OCI-LY1 (cell line): ENCODE measurements around the gene RENBP.

ENCODE experiments used
- H2AFZ ChIP-seq: fragments of 200-600 bp; sonication (generic), shearing (Covaris generic); 2 replicates; pipeline ENCODE4 v1.6.0; 2014; ENCODE audit warnings: antibody characterized with exemption, mild to moderate bottlenecking, low read length
- H3F3A ChIP-seq: fragments of 200-600 bp; sonication (generic), shearing (Covaris generic); 2 replicates; pipeline ENCODE4 v1.6.0; 2014; ENCODE audit warnings: mild to moderate bottlenecking, antibody characterized with exemption, low read length, moderate library complexity; ENCODE audit not compliant: insufficient read depth
- H3K27ac ChIP-seq: fragments of 200-600 bp; sonication (generic); 2 replicates; pipeline ENCODE4 v1.5.1; 2014; ENCODE audit warnings: low read length, mixed run types, mild to moderate bottlenecking, low read depth; ENCODE audit not compliant: poor library complexity, severe bottlenecking
- H3K27me3 ChIP-seq: fragments of 200-600 bp; sonication (generic); 2 replicates; pipeline ENCODE4 v1.6.0; 2014; ENCODE audit warnings: antibody characterized with exemption, mild to moderate bottlenecking, low read length, moderate library complexity; ENCODE audit not compliant: insufficient read depth
- H3K36me3 ChIP-seq: fragments of 200-600 bp; sonication (generic); 2 replicates; pipeline ENCODE4 v1.6.1; 2014; ENCODE audit warnings: mild to moderate bottlenecking, antibody characterized with exemption, low read length, moderate library complexity, mixed read lengths; ENCODE audit not compliant: insufficient read depth
- H3K4me1 ChIP-seq: fragments of 200-600 bp; sonication (generic); 2 replicates; pipeline ENCODE4 v1.5.1; 2014; ENCODE audit warnings: mild to moderate bottlenecking, low read length, moderate library complexity; ENCODE audit not compliant: insufficient read depth, severe bottlenecking
- H3K4me2 ChIP-seq: fragments of 200-600 bp; sonication (generic), shearing (Covaris generic); 2 replicates; pipeline ENCODE4 v1.6.1; 2014; ENCODE audit warnings: low read length
- H3K4me3 ChIP-seq: fragments of 200-600 bp; sonication (generic); 2 replicates; pipeline ENCODE4 v1.5.1; 2014; ENCODE audit warnings: low read length, low read depth, mild to moderate bottlenecking, mixed read lengths; ENCODE audit not compliant: poor library complexity, severe bottlenecking
- H3K79me2 ChIP-seq: fragments of 200-600 bp; shearing (Covaris generic); 2 replicates; pipeline ENCODE4 v1.6.1; 2016; ENCODE audit warnings: mixed run types, low read length, mixed read lengths; ENCODE audit not compliant: insufficient read depth
- H3K9ac ChIP-seq: fragments of 200-600 bp; sonication (generic), shearing (Covaris generic); 2 replicates; pipeline ENCODE4 v1.6.1; 2014; ENCODE audit warnings: mild to moderate bottlenecking, low read length, mixed read lengths
- H3K9me2 ChIP-seq: fragments of 200-600 bp; sonication (generic), shearing (Covaris generic); 2 replicates; pipeline ENCODE4 v1.6.1; 2014; ENCODE audit warnings: low read depth, mild to moderate bottlenecking, low read length, mixed read lengths
- H3K9me3 ChIP-seq: fragments of 200-600 bp; shearing (Covaris generic); 2 replicates; pipeline ENCODE4 v1.6.1; 2014; ENCODE audit warnings: low read length, mixed read lengths
- H4K20me1 ChIP-seq: fragments of 200-600 bp; sonication (generic), shearing (Covaris generic); 2 replicates; pipeline ENCODE4 v1.6.0; 2016; ENCODE audit warnings: mild to moderate bottlenecking, low read length; ENCODE audit not compliant: insufficient read depth
- EZH2 ChIP-seq: fragments of 200-600 bp; sonication (generic), shearing (Covaris generic); IDR thresholded peaks from 2 replicates; pipeline ENCODE4 v1.8.0; 2017; ENCODE audit warnings: borderline replicate concordance, mixed run types, mild to moderate bottlenecking, antibody characterized with exemption, low read length, moderate library complexity, mixed read lengths
- TF ChIP-seq, protein P1 (sequence below): fragments of 200-600 bp; sonication (generic), shearing (Covaris generic); IDR thresholded peaks from 2 replicates; pipeline ENCODE4 v1.5.1; 2017; ENCODE audit warnings: mild to moderate bottlenecking, antibody characterized with exemption, low read length, moderate library complexity, mixed read lengths

The RENBP gene

DNA sequence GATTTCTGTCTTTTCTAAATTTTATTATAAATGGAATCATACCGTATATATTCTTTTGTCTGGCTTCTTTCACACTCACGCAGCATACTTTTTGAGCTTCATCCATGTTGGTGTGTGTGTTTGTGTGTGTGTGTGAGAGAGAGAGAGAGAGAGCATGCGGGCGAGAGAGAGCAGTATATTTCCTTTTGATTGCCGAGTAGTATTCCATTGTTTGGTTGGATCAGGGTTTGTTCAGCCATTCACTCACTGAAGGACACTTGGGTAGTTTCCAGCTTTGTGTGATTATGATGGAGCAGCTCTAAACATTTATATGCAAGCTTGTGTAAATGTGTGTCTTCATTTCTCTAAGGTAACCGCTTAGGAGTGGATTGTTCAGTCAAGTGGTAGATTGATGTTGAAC, 55.3 kb downstream of the RENBP start:
- no peaks in the 10 kb centered on the region for H3K36me3 ChIP-seq
- no peaks in the 10 kb centered on the region for H4K20me1 ChIP-seq
- H3K4me3 ChIP-seq: no peak overlapping the region
- no peak overlapping the region for H3K9ac ChIP-seq
- no peak overlapping the region for H2AFZ ChIP-seq
- no peaks in the 10 kb centered on the region for H3K9me3 ChIP-seq
- no peaks in the 10 kb centered on the region for H3K27me3 ChIP-seq
- H3K27ac ChIP-seq: no peak overlapping the region
- H3K4me1 ChIP-seq: no peaks in the 10 kb centered on the region
- H3K9me2 ChIP-seq: no peaks in the 10 kb centered on the region
- H3K79me2 ChIP-seq: no peaks in the 10 kb centered on the region
- TF ChIP-seq EZH2: no peak
- TF ChIP-seq, protein P1, sequence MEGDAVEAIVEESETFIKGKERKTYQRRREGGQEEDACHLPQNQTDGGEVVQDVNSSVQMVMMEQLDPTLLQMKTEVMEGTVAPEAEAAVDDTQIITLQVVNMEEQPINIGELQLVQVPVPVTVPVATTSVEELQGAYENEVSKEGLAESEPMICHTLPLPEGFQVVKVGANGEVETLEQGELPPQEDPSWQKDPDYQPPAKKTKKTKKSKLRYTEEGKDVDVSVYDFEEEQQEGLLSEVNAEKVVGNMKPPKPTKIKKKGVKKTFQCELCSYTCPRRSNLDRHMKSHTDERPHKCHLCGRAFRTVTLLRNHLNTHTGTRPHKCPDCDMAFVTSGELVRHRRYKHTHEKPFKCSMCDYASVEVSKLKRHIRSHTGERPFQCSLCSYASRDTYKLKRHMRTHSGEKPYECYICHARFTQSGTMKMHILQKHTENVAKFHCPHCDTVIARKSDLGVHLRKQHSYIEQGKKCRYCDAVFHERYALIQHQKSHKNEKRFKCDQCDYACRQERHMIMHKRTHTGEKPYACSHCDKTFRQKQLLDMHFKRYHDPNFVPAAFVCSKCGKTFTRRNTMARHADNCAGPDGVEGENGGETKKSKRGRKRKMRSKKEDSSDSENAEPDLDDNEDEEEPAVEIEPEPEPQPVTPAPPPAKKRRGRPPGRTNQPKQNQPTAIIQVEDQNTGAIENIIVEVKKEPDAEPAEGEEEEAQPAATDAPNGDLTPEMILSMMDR: no peak
- no peak overlapping the region for H3K4me2 ChIP-seq
- H3F3A ChIP-seq: no peaks in the 10 kb centered on the region

DNA sequence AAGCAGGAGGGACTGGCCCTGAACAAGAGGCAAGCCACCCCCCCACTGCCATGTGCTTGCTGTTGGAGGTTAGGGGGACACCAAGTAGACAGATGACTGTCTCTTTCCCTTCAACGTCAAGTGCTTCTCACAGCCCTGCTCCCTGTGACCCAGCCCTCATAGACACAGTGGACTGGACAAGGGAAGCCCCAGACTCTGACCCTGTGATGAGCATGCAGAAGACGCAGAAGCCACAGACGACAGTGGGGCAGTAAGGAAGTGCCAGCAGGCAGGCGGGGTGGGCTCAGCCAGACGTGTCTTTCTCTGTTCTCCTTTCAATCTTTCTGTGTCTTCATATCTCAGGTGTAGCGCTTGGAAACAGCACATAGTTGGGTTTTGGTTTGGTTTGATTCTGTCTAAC, 56.1 kb downstream of the RENBP start:
- TF ChIP-seq, protein P1: no peak
- no peak for TF ChIP-seq EZH2
- H3K79me2 ChIP-seq: no peaks in the 10 kb centered on the region
- no peaks in the 10 kb centered on the region for H3F3A ChIP-seq

DNA sequence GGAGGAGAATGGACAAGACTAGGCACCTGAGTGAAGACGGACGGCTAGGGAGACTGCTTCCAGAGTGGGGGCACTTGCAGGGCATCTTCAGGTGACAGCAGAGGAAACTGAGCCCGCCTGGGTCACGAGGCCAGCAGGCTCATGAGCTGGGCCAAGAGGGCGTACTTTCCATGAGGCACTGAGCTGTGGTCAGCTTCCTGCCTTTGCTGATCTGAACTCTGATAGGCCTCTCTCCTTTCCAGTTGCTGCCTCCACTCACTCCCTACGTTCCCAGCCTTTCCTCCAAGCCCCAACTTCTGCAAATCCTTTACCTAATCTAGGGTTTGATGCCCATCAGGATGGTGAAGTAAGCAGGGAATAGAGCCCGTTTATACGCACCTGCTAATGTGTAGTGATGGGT, 57.1 kb downstream of the RENBP start:
- no peaks in the 10 kb centered on the region for H3F3A ChIP-seq
- TF ChIP-seq, protein P1: no peak
- no peak for TF ChIP-seq EZH2
- H3K9ac ChIP-seq: no peak overlapping the region
- H3K36me3 ChIP-seq: no peaks in the 10 kb centered on the region
- H4K20me1 ChIP-seq: no peaks in the 10 kb centered on the region
- no peak overlapping the region for H2AFZ ChIP-seq
- no peak overlapping the region for H3K27ac ChIP-seq
- H3K9me2 ChIP-seq: no peaks in the 10 kb centered on the region
- H3K4me2 ChIP-seq: no peak overlapping the region
- H3K4me3 ChIP-seq: no peak overlapping the region
- no peaks in the 10 kb centered on the region for H3K27me3 ChIP-seq
- no peaks in the 10 kb centered on the region for H3K9me3 ChIP-seq
- H3K4me1 ChIP-seq: no peaks in the 10 kb centered on the region
- H3K79me2 ChIP-seq: no peaks in the 10 kb centered on the region

More for the DNA sequence above, 56.1 kb downstream of the RENBP start:
- H3K9me2 ChIP-seq: no peaks in the 10 kb centered on the region
- H3K4me2 ChIP-seq: no peak overlapping the region
- no peak overlapping the region for H2AFZ ChIP-seq
- no peaks in the 10 kb centered on the region for H3K27me3 ChIP-seq
- no peaks in the 10 kb centered on the region for H4K20me1 ChIP-seq
- no peaks in the 10 kb centered on the region for H3K36me3 ChIP-seq
- no peak overlapping the region for H3K9ac ChIP-seq
- H3K9me3 ChIP-seq: no peaks in the 10 kb centered on the region
- H3K27ac ChIP-seq: no peak overlapping the region
- H3K4me1 ChIP-seq: no peaks in the 10 kb centered on the region
- H3K4me3 ChIP-seq: no peak overlapping the region
